HCT116 (cell line): ENCODE results near the gene AGAP1. TPM values are rescaled to one million over a fixed set of nuclear protein-coding genes. Genes with fewer than 3 reads are reported as not detected.

Experiments used
- ATAC-seq: fragments of 200-7000 bp; cut with Tn5 transposase; 2 replicates; pipeline ENCODE4 v1.9.1; 2020; ENCODE audit warnings: mild to moderate bottlenecking, moderate library complexity
- BruUV-seq: library from RNA; stranded (reverse); fragments of 400-500 nt; replicated peaks from 2 replicates; lab custom pipeline; 2021; lab: Mats Ljungman, UMichigan
- CTCF ChIA-PET: fragments of 300-600 bp; sonication (Branson Sonifier 250); formaldehyde crosslinking; loops from one replicate; lab custom pipeline; 2021; ENCODE audit warnings: antibody characterized with exemption; lab: Charles Lee
- POLR2A ChIA-PET: fragments of 300-600, 350-600 bp; sonication (Branson Sonifier 250); formaldehyde crosslinking; loops from one replicate; lab custom pipeline; 2021; ENCODE audit warnings: antibody characterized with exemption; lab: Charles Lee
- RAD21 ChIA-PET, 2 experiments: fragments of 300-600 bp; sonication (Branson Sonifier 250); formaldehyde crosslinking; loops; one replicate each; lab custom pipeline; 2023; ENCODE audit warnings: low total read pairs in 2 of 2; ENCODE audit not compliant: uncharacterized antibody in 2 of 2, unreplicated experiment in 2 of 2, low non-redundant PET in 1 of 2; lab: Charles Lee
- DNase-seq: peaks from one replicate; pipeline ENCODE4 v3.0.0-alpha.2; 2010; ENCODE audit warnings: low read depth, low spot score
- H2AFZ ChIP-seq: fragments of 200-600 bp; shearing (Covaris generic), sonication (generic); 2 replicates; pipeline ENCODE4 v1.6.1; 2017; ENCODE audit warnings: low read depth, mixed run types, mixed read lengths, antibody characterized with exemption, low read length; ENCODE audit not compliant: poor library complexity, severe bottlenecking
- H3K27ac ChIP-seq: 2 replicates; pipeline ENCODE4 v1.5.1; 2012; ENCODE audit warnings: low read depth, low read length
- H3K27me3 ChIP-seq: fragments of 200-600 bp; sonication (generic); 2 replicates; pipeline ENCODE4 v1.6.1; 2016; ENCODE audit warnings: mixed run types, low read length, mixed read lengths; ENCODE audit not compliant: insufficient read depth
- H3K36me3 ChIP-seq, 2 experiments: fragments of 200-500 bp in 1 of 2; fragments of 200-600 bp in 1 of 2; sonication (Bioruptor generic) in 1 of 2; sonication (generic) in 1 of 2; 2 replicates each; pipeline versions ENCODE4 v1.5.1 to v1.6.1; 2014 to 2016; ENCODE audit warnings: low read length in 2 of 2, inconsistent platforms in 1 of 2, mixed read lengths in 1 of 2, mixed run types in 1 of 2; ENCODE audit not compliant: insufficient read depth in 2 of 2, control insufficient read depth in 1 of 2
- H3K4me1 ChIP-seq, 2 experiments: fragments of 200-600 bp in 1 of 2; sonication (generic) in 1 of 2; 2 replicates each; pipeline versions ENCODE4 v1.5.1 to v1.6.1; 2012 to 2017; ENCODE audit warnings: low read length in 2 of 2, inconsistent platforms in 1 of 2, mild to moderate bottlenecking in 1 of 2, mixed read lengths in 1 of 2, mixed run types in 1 of 2, moderate library complexity in 1 of 2; ENCODE audit not compliant: insufficient read depth in 2 of 2, control insufficient read depth in 1 of 2
- H3K4me2 ChIP-seq: fragments of 200-600 bp; sonication (generic); 2 replicates; pipeline ENCODE4 v1.6.1; 2017; ENCODE audit warnings: mixed run types, low read length, mixed read lengths
- H3K4me3 ChIP-seq, 2 experiments: fragments of 200-600 bp in 1 of 2; sonication (generic) in 1 of 2; replicated peaks in 1 of 2; 2 replicates each; pipeline ENCODE4 v1.5.1; 2011 to 2016; ENCODE audit warnings: low read length in 2 of 2, control low read depth in 1 of 2, low read depth in 1 of 2, mild to moderate bottlenecking in 1 of 2, mixed read lengths in 1 of 2, mixed run types in 1 of 2
- H3K79me2 ChIP-seq: fragments of 200-600 bp; sonication (generic); 2 replicates; pipeline ENCODE4 v1.6.1; 2017; ENCODE audit warnings: mild to moderate bottlenecking, mixed run types, low read length, moderate library complexity, mixed read lengths; ENCODE audit not compliant: insufficient read depth
- H3K9ac ChIP-seq: fragments of 200-600 bp; sonication (generic); 2 replicates; pipeline ENCODE4 v1.6.1; 2016; ENCODE audit warnings: low read length, mixed read lengths
- H3K9me2 ChIP-seq: fragments of 200-600 bp; sonication (generic), shearing (Covaris generic); 2 replicates; pipeline ENCODE4 v1.6.1; 2017; ENCODE audit warnings: mixed run types, mild to moderate bottlenecking, moderate library complexity; ENCODE audit not compliant: insufficient read depth
- H3K9me3 ChIP-seq, 2 experiments: fragments of 200-500 bp in 1 of 2; fragments of 200-600 bp in 1 of 2; sonication (Bioruptor generic) in 1 of 2; sonication (generic) in 1 of 2; 2 replicates each; pipeline ENCODE4 v1.6.1; 2014 to 2017; ENCODE audit warnings: low read length in 2 of 2, mixed read lengths in 2 of 2, inconsistent platforms in 1 of 2, low read depth in 1 of 2, mild to moderate bottlenecking in 1 of 2, mixed run types in 1 of 2, moderate library complexity in 1 of 2; ENCODE audit not compliant: control insufficient read depth in 1 of 2, insufficient read depth in 1 of 2
- H4K20me1 ChIP-seq: fragments of 200-600 bp; sonication (generic), shearing (Covaris generic); 2 replicates; pipeline ENCODE4 v1.6.1; 2017; ENCODE audit warnings: mixed run types, mild to moderate bottlenecking, moderate library complexity; ENCODE audit not compliant: insufficient read depth
- CEBPB ChIP-seq: IDR thresholded peaks from 2 replicates; pipeline ENCODE4 v1.6.1; 2012; ENCODE audit warnings: low read depth
- POLR2A ChIP-seq: IDR thresholded peaks from 2 replicates; pipeline ENCODE4 v1.7.0; 2011; ENCODE audit warnings: borderline replicate concordance; ENCODE audit not compliant: insufficient read depth, insufficient read length; ENCODE audit errors: extremely low read depth
- REST ChIP-seq: IDR thresholded peaks from 2 replicates; pipeline ENCODE4 v1.6.1; 2012; ENCODE audit warnings: low read depth
- SIN3A ChIP-seq: IDR thresholded peaks from 2 replicates; pipeline ENCODE4 v1.6.1; 2012; ENCODE audit warnings: low read depth
- YY1 ChIP-seq: IDR thresholded peaks from 2 replicates; pipeline ENCODE4 v1.6.1; 2011; ENCODE audit warnings: low read length, low read depth, moderate library complexity, mild to moderate bottlenecking; ENCODE audit not compliant: insufficient replicate concordance; ENCODE audit errors: extremely low read depth
- ZBTB33 ChIP-seq: IDR thresholded peaks from 2 replicates; pipeline ENCODE4 v1.6.1; 2011; ENCODE audit warnings: mild to moderate bottlenecking, low read length, moderate library complexity; ENCODE audit not compliant: insufficient replicate concordance; ENCODE audit errors: extremely low read depth
- intact Hi-C: fragments of 100-400 bp; cut with micrococcal nuclease; formaldehyde crosslinking; loops from 2 replicates; pipeline ENCODE4 v1.10.0; 2022
- total RNA-seq: library from RNA; stranded (reverse); gene quantifications from one replicate; pipeline ENCODE4 v1.2.1, GENCODE V29; 2021; ENCODE audit not compliant: unreplicated experiment

Gene AGAP1
- total RNA-seq, 1 experiment from 2014 or later = 43.8 TPM

- TF ChIP-seq REST = no peak
- no peak for TF ChIP-seq POLR2A
- TF ChIP-seq, all 23 proteins: peak for 0
Observed at GRCh38 chr2:235839226-235839625, 345.4 kb downstream of the AGAP1 start (continued).

DNA sequence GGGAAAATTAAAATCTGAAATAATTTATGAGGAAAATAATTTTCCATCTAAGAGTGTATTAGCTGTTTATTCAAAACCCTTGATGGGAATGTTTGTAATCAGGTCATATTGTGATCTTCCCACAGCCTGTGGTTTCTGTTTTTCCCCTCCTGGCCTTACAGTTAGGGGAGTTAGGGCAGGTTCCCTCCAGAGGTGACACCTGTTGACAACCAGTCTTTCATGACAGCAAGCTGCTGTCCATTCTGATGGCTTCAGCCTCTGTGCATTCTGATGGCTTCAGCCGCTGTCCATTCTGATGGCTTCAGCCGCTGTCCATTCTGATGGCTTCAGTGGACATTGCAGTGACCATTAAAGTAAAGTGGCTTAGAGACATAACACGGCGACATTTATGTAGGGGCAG, 346.1 kb downstream of the AGAP1 start:
- H3K9me2 ChIP-seq = no peaks in the 10 kb centered on the region
- intact Hi-C loops = no loop called here
- DNase-seq = no peak
- ChIA-PET CTCF (no interaction called here), POLR2A (no interaction called here), RAD21 (no interaction called here)
- TF ChIP-seq YY1 (no peak), SIN3A (no peak), POLR2A (no peak), ZBTB33 (no peak), CEBPB (no peak)
- ATAC-seq = no peak
- no peaks in the 10 kb centered on the region for H4K20me1 ChIP-seq
- H2AFZ ChIP-seq = no peak overlapping the region
- no peak overlapping the region for H3K4me2 ChIP-seq
- BruUV-seq = no TSS peak
- H3K79me2 ChIP-seq = no peaks in the 10 kb centered on the region
- peaks cover 0 to 6% of the 10 kb centered on the region in 2 experiments; a peak in 1 of 4 replicates for H3K4me1 ChIP-seq
- no peak overlapping the region for H3K4me3 ChIP-seq
- H3K9me3 ChIP-seq = no peaks in the 10 kb centered on the region
- no peaks in the 10 kb centered on the region for H3K27me3 ChIP-seq
- H3K9ac ChIP-seq = no peak overlapping the region
- no peaks in the 10 kb centered on the region for H3K36me3 ChIP-seq
- H3K27ac ChIP-seq = no peak overlapping the region
